ENCODE results near the gene TRPV3. TPM values are rescaled to one million over a fixed set of nuclear protein-coding genes. Genes with fewer than 3 reads are reported as not detected.

The TRPV3 gene
- total RNA-seq, 2 experiments from 2014 or later, result 0.25 to 0.67 TPM

- no peak for ATAC-seq
- Mint-ChIP-seq H3K36me3 (ENCODE audit: low read depth) (peaks cover 3% of the 10 kb centered on the region), H3K27ac (no peak overlapping the region), H3K4me1 (ENCODE audit: low read depth) (no peaks in the 10 kb centered on the region), H3K4me3 (no peak overlapping the region), H3K9me3 (peaks cover 2% of the 10 kb centered on the region), H3K27me3 (no peaks in the 10 kb centered on the region)
- DNase-seq, result no peak
- TF ChIP-seq CTCF (IDR thresholded peaks at IDR 0.05), result no peak
- ChIA-PET CTCF (no interaction called here), POLR2A (no interaction called here)
- intact Hi-C loops (cut with micrococcal nuclease), result no loop called here
Observed at GRCh38 chr17:3575511-3575910, 17.9 kb upstream of the TRPV3 start.

GRCh38 chr17:3574231-3574630 lies 16.6 kb upstream of the TRPV3 start:
- H3K4me3 Mint-ChIP-seq, result no peak overlapping the region
- H3K27ac Mint-ChIP-seq, result no peak overlapping the region
- ChIA-PET POLR2A (no interaction called here), CTCF (no interaction called here)
- H3K36me3 Mint-ChIP-seq (ENCODE audit: low read depth), result peaks cover 2% of the 10 kb centered on the region
- H3K9me3 Mint-ChIP-seq, result peaks cover 2% of the 10 kb centered on the region
- no peak for TF ChIP-seq CTCF (IDR thresholded peaks at IDR 0.05)
- H3K27me3 Mint-ChIP-seq, result no peaks in the 10 kb centered on the region
- H3K4me1 Mint-ChIP-seq (ENCODE audit: low read depth), result no peaks in the 10 kb centered on the region
- intact Hi-C loops (cut with micrococcal nuclease), result no loop called here
- ATAC-seq (no peak), DNase-seq (no peak)

GRCh38 chr17:3573246-3574100 lies 15.9 kb upstream of the TRPV3 start:
- no peaks in the 10 kb centered on the region for H3K9me3 Mint-ChIP-seq

GRCh38 chr17:3572231-3572630 lies 14.6 kb upstream of the TRPV3 start:
- TF ChIP-seq CTCF (IDR thresholded peaks at IDR 0.05), result no peak
- H3K4me3 Mint-ChIP-seq, result no peak overlapping the region
- POLR2A ChIA-PET, result no interaction called here
- no peaks in the 10 kb centered on the region for H3K27me3 Mint-ChIP-seq
- no peaks in the 10 kb centered on the region for H3K9me3 Mint-ChIP-seq
- no peak overlapping the region for H3K27ac Mint-ChIP-seq
- no peaks in the 10 kb centered on the region for H3K4me1 Mint-ChIP-seq (ENCODE audit: low read depth)
- DNase-seq (no peak), ATAC-seq (no peak)
- intact Hi-C loops (cut with micrococcal nuclease), result no loop called here
- H3K36me3 Mint-ChIP-seq (ENCODE audit: low read depth), result peaks cover 3% of the 10 kb centered on the region
- CTCF ChIA-PET, result interaction anchor here (0.7 kb wide), 1 partner anchor 36 kb away, joined by 3 read pairs; no protein-coding TSS in a partner anchor

More at GRCh38 chr17:3573246-3574100, 15.9 kb upstream of the TRPV3 start:
- no peak for TF ChIP-seq CTCF (IDR thresholded peaks at IDR 0.05)
- POLR2A ChIA-PET, result no interaction called here
- DNase-seq (no peak), ATAC-seq (no peak)
- CTCF ChIA-PET, result no interaction called here
- Mint-ChIP-seq H3K4me1 (ENCODE audit: low read depth) (no peaks in the 10 kb centered on the region), H3K27me3 (no peaks in the 10 kb centered on the region), H3K27ac (no peak overlapping the region), H3K36me3 (ENCODE audit: low read depth) (peaks cover 1% of the 10 kb centered on the region), H3K4me3 (no peak overlapping the region)
- intact Hi-C loops (cut with micrococcal nuclease), result no loop called here

Data from activated CD8-positive, alpha-beta T cell treated with anti-CD3 and anti-CD28 coated beads for 36 hours (primary cell).